GM19043 (cell line): ENCODE data around the gene PRKAR2B.

Experiments used
- ATAC-seq: cut with Tn5 transposase; IDR thresholded peaks from one replicate; pipeline ENCODE4 v1.9.1; 2021; ENCODE audit warnings: low read depth; ENCODE audit not compliant: unreplicated experiment

PRKAR2B gene

DNA sequence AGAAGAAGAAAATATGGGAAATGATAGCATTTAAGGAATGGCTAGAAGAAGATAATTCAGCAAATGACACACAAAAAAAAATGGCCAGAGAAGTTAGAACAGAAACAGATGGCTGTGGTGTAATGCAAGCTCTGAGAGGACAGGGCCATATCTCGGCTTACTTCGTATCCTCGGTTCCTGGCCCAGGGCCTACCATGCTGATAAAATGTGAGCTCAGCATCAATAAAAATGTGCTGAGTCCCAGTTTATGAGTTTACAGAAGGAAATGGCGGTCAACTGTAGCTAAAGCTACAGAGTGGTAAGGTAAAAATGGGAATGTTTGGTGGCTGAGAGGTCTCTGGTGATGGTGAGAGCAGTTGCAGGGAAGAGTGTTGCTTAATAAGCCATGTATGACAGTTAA is 165.1 kb downstream of the PRKAR2B start:
- no peak for ATAC-seq

DNA sequence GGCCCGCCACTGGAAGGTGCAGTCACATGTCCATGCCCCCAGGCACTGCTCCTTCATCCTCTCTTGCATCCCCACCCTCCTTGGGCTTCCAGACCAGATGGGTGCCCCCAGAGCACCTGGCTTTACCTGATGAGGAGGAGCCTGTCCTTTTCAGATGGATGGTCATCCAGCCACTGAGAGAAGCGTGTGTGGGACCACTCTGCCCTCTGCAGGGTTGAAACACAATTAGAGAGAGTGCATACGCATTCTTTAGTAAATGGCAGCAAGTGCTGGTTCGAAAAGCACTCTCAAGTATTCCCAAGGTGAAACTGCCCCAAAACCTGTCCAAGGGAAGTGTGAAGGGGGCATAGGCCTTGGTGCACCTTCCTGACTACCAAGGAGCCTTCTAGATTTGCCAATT is 165.9 kb downstream of the PRKAR2B start:
- ATAC-seq = no peak
